Trophoblast cell (in vitro differentiated cells and primary cell): ENCODE results near the gene IFNK.

Source experiments
- DNase-seq, 2 donors: peaks; one replicate each; pipeline ENCODE4 v3.0.0-alpha.2; 2016
- H2AFZ ChIP-seq: 2 replicates; pipeline ENCODE4 v1.6.1; 2013; ENCODE audit warnings: low read length, moderate library complexity, mild to moderate bottlenecking; ENCODE audit not compliant: insufficient read depth, poor library complexity
- H2AK5ac ChIP-seq: 2 replicates; pipeline ENCODE4 v1.6.1; 2013; ENCODE audit warnings: mild to moderate bottlenecking, low read length
- H2BK120ac ChIP-seq: 2 replicates; pipeline ENCODE4 v1.6.1; 2013; ENCODE audit warnings: low read length, mild to moderate bottlenecking, moderate library complexity; ENCODE audit not compliant: insufficient read depth, poor library complexity
- H2BK12ac ChIP-seq: 2 replicates; pipeline ENCODE4 v1.6.1; 2013; ENCODE audit warnings: mild to moderate bottlenecking, low read length, moderate library complexity
- H2BK5ac ChIP-seq: 2 replicates; pipeline ENCODE4 v1.6.1; 2013; ENCODE audit warnings: low read length, low read depth, moderate library complexity, mild to moderate bottlenecking; ENCODE audit not compliant: poor library complexity
- H3K14ac ChIP-seq: 2 replicates; pipeline ENCODE4 v1.6.1; 2013; ENCODE audit warnings: mild to moderate bottlenecking, low read length
- H3K18ac ChIP-seq: 2 replicates; pipeline ENCODE4 v1.6.1; 2013; ENCODE audit warnings: mild to moderate bottlenecking, low read length
- H3K23ac ChIP-seq: 2 replicates; pipeline ENCODE4 v1.6.1; 2013; ENCODE audit warnings: low read length
- H3K27ac ChIP-seq: 2 replicates; pipeline ENCODE4 v1.5.1; 2013; ENCODE audit warnings: low read depth, mild to moderate bottlenecking, inconsistent platforms, low read length, moderate library complexity
- H3K27me3 ChIP-seq: 2 replicates; pipeline ENCODE4 v1.6.1; 2013; ENCODE audit warnings: inconsistent platforms, mild to moderate bottlenecking, low read length, moderate library complexity; ENCODE audit not compliant: insufficient read depth
- H3K36me3 ChIP-seq, 2 experiments: 1 replicate in 1 of 2; 2 replicates in 1 of 2; pipeline ENCODE4 v1.6.1; 2013; ENCODE audit warnings: low read length in 2 of 2, mild to moderate bottlenecking in 2 of 2, moderate library complexity in 1 of 2; ENCODE audit not compliant: insufficient read depth in 2 of 2, control insufficient read depth in 1 of 2
- H3K4ac ChIP-seq: 2 replicates; pipeline ENCODE4 v1.6.1; 2013; ENCODE audit warnings: low read depth, mild to moderate bottlenecking, low read length, moderate library complexity
- H3K4me1 ChIP-seq, 2 experiments: 1 replicate in 1 of 2; 2 replicates in 1 of 2; pipeline ENCODE4 v1.6.1; 2013; ENCODE audit warnings: low read length in 2 of 2, mild to moderate bottlenecking in 2 of 2, moderate library complexity in 1 of 2; ENCODE audit not compliant: insufficient read depth in 2 of 2, control insufficient read depth in 1 of 2
- H3K4me2 ChIP-seq: 2 replicates; pipeline ENCODE4 v1.6.1; 2013; ENCODE audit warnings: inconsistent platforms, mild to moderate bottlenecking, low read length, moderate library complexity
- H3K4me3 ChIP-seq: 2 replicates; pipeline ENCODE4 v1.5.1; 2013; ENCODE audit warnings: mild to moderate bottlenecking, low read depth, low read length, inconsistent platforms
- H3K79me1 ChIP-seq: one replicate; pipeline ENCODE4 v1.6.1; 2013; ENCODE audit warnings: low read length
- H3K79me2 ChIP-seq: 2 replicates; pipeline ENCODE4 v1.6.1; 2013; ENCODE audit warnings: low read length, mild to moderate bottlenecking; ENCODE audit not compliant: control insufficient read depth, insufficient read depth, poor library complexity
- H3K9ac ChIP-seq: 2 replicates; pipeline ENCODE4 v1.6.1; 2013; ENCODE audit warnings: mild to moderate bottlenecking, low read length
- H3K9me3 ChIP-seq: 2 replicates; pipeline ENCODE4 v1.6.1; 2013; ENCODE audit warnings: low read depth, mild to moderate bottlenecking, control low read depth, inconsistent platforms, low read length; ENCODE audit not compliant: insufficient read depth
- H4K12ac ChIP-seq: 2 replicates; pipeline ENCODE4 v1.6.1; 2013; ENCODE audit warnings: low read depth, mild to moderate bottlenecking, low read length, moderate library complexity
- H4K8ac ChIP-seq: 2 replicates; pipeline ENCODE4 v1.6.1; 2013; ENCODE audit warnings: low read depth, mild to moderate bottlenecking, low read length, moderate library complexity
- H4K91ac ChIP-seq: one replicate; pipeline ENCODE4 v1.6.1; 2013; ENCODE audit warnings: low read depth, mild to moderate bottlenecking, low read length, moderate library complexity
- WGBS: extraction: QIAGEN DNeasy Blood & Tissue Kit; methylation state at CpG from one replicate; pipeline ENCODE4 v1.1.7; 2013; ENCODE audit warnings: missing lambda C conversion rate; ENCODE audit not compliant: insufficient read length, insufficient coverage; ENCODE audit errors: extremely low coverage; 5-methylcytosine and 5-hydroxymethylcytosine counted together

Gene IFNK

DNA sequence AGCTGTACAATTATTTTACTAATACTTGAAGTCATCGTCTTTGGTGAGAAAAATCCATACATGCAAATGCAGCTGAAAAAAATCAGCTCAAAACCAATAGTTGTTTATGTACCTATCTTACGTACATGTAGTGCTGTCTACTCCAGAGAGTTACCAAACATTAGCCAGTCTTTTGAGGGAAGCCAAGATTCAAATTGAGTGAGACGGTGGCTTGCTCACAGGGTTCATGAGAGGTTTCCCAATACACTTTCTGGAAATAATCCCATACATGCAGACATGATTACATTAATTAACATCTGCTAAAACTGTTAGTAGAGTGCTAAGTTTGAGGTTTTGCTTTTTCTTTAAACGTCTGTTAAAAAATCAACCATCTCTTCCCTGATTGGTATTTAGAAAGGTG, 46.9 kb downstream of the IFNK start:
- H3K27ac ChIP-seq: no peak overlapping the region
- no CpG with 5 or more reads among the region's 4 CpGs for WGBS
- no peak overlapping the region for H3K14ac ChIP-seq
- H3K18ac ChIP-seq: no peak overlapping the region
- peaks cover 2 to 4% of the 10 kb centered on the region in 2 experiments for H3K4me1 ChIP-seq
- no peaks in the 10 kb centered on the region for H3K27me3 ChIP-seq
- H3K4me2 ChIP-seq: no peak overlapping the region
- no peak overlapping the region for H4K12ac ChIP-seq
- H2AK5ac ChIP-seq: no peak overlapping the region
- H3K23ac ChIP-seq: no peak overlapping the region
- no peak overlapping the region for H4K91ac ChIP-seq
- H2BK120ac ChIP-seq: no peak overlapping the region
- H3K9ac ChIP-seq: no peak overlapping the region
- H3K79me1 ChIP-seq: peaks cover 6% of the 10 kb centered on the region
- no peak overlapping the region for H3K4me3 ChIP-seq
- no peaks in the 10 kb centered on the region for H3K36me3 ChIP-seq
- H3K79me2 ChIP-seq: peaks cover 3% of the 10 kb centered on the region
- H3K9me3 ChIP-seq: no peaks in the 10 kb centered on the region
- H2AFZ ChIP-seq: no peak overlapping the region
- no peak overlapping the region for H4K8ac ChIP-seq
- no peak overlapping the region for H2BK5ac ChIP-seq
- H3K4ac ChIP-seq: no peak overlapping the region
- H2BK12ac ChIP-seq: no peak overlapping the region
- DNase-seq: no peak

- H3K36me3 ChIP-seq: no peaks in the 10 kb centered on the region
- no peak overlapping the region for H2AK5ac ChIP-seq
- no peak overlapping the region for H3K27ac ChIP-seq
- H3K4me2 ChIP-seq: no peak overlapping the region
- no CpG with 5 or more reads among the region's 3 CpGs for WGBS
- H2BK12ac ChIP-seq: no peak overlapping the region
- H2BK5ac ChIP-seq: no peak overlapping the region
- H3K9ac ChIP-seq: no peak overlapping the region
- H3K4ac ChIP-seq: no peak overlapping the region
- no peaks in the 10 kb centered on the region for H3K27me3 ChIP-seq
- H3K14ac ChIP-seq: no peak overlapping the region
- H3K4me3 ChIP-seq: no peak overlapping the region
- peak; percentile 1 to 66 for DNase-seq
- no peak overlapping the region for H3K18ac ChIP-seq
- no peaks in the 10 kb centered on the region for H3K9me3 ChIP-seq
- no peak overlapping the region for H4K8ac ChIP-seq
- no peak overlapping the region for H4K12ac ChIP-seq
- peaks cover 6% of the 10 kb centered on the region for H3K79me1 ChIP-seq
- no peak overlapping the region for H2AFZ ChIP-seq
- peaks cover 3% of the 10 kb centered on the region for H3K79me2 ChIP-seq
- H4K91ac ChIP-seq: no peak overlapping the region
- H3K4me1 ChIP-seq: peaks cover 2 to 4% of the 10 kb centered on the region in 2 experiments
- no peak overlapping the region for H2BK120ac ChIP-seq
- H3K23ac ChIP-seq: no peak overlapping the region
Observed at GRCh38 chr9:27572061-27572460, 48.0 kb downstream of the IFNK start.

- Histone ChIP-seq H3K4ac (peak overlapping the region; percentile 27), H2BK120ac (no peak overlapping the region), H2AK5ac (no peak overlapping the region), H4K8ac (peak overlapping the region; percentile 75), H3K27ac (peak overlapping the region; percentile 50), H3K14ac (peak overlapping the region; percentile 82), H3K4me1 (peaks cover 2 to 4% of the 10 kb centered on the region in 2 experiments), H3K27me3 (no peaks in the 10 kb centered on the region), H3K23ac (no peak overlapping the region), H3K79me2 (peaks cover 3% of the 10 kb centered on the region), H3K4me2 (peak overlapping the region; percentile 80), H2BK5ac (no peak overlapping the region), H3K79me1 (peaks cover 6% of the 10 kb centered on the region), H4K91ac (peak overlapping the region; percentile 63), H2BK12ac (no peak overlapping the region), H3K9ac (peak overlapping the region; percentile 81), H3K4me3 (peak overlapping the region; percentile 84), H3K36me3 (no peaks in the 10 kb centered on the region), H3K9me3 (no peaks in the 10 kb centered on the region), H2AFZ (peak overlapping the region; percentile 43), H4K12ac (peak overlapping the region; percentile 64), H3K18ac (peak overlapping the region; percentile 75)
- peak; percentile 59 to 67 for DNase-seq
- no CpG with 5 or more reads among the region's 6 CpGs for WGBS
Observed at GRCh38 chr9:27572566-27572917, 48.5 kb downstream of the IFNK start.

DNA sequence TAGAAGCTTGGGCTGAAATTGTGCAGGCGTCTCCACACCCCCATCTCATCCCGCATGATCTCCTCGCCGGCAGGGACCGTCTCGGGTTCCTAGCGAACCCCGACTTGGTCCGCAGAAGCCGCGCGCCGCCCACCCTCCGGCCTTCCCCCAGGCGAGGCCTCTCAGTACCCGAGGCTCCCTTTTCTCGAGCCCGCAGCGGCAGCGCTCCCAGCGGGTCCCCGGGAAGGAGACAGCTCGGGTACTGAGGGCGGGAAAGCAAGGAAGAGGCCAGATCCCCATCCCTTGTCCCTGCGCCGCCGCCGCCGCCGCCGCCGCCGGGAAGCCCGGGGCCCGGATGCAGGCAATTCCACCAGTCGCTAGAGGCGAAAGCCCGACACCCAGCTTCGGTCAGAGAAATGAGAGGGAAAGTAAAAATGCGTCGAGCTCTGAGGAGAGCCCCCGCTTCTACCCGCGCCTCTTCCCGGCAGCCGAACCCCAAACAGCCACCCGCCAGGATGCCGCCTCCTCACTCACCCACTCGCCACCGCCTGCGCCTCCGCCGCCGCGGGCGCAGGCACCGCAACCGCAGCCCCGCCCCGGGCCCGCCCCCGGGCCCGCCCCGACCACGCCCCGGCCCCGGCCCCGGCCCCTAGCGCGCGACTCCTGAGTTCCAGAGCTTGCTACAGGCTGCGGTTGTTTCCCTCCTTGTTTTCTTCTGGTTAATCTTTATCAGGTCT, 49.0 kb downstream of the IFNK start, which contains the start of gene C9orf72:
Gene C9orf72, minus strand, starts transcription at position 564 of the 716 bp plus-strand sequence. CDS start 6,361 bp downstream, outside the sequence.
- WGBS: no CpG with 5 or more reads among the region's 72 CpGs
- Histone ChIP-seq H3K27ac (peak within 1 kb of the TSS; percentile 50), H4K91ac (peak within 1 kb of the TSS; percentile 63), H3K79me2 (peaks cover 3% of the 10 kb centered on the region), H2AFZ (peak within 1 kb of the TSS; percentile 90), H4K8ac (peak within 1 kb of the TSS; percentile 75), H3K4ac (peak within 1 kb of the TSS; percentile 27), H3K9me3 (no peaks in the 10 kb centered on the region), H3K27me3 (no peaks in the 10 kb centered on the region), H2BK12ac (no peak within 1 kb of the TSS), H3K9ac (peak within 1 kb of the TSS; percentile 81), H3K18ac (peak within 1 kb of the TSS; percentile 75), H3K79me1 (peaks cover 6% of the 10 kb centered on the region), H4K12ac (peak within 1 kb of the TSS; percentile 64), H2AK5ac (no peak within 1 kb of the TSS), H2BK5ac (peak within 1 kb of the TSS; percentile 59), H3K14ac (peak within 1 kb of the TSS; percentile 82), H3K4me2 (peak within 1 kb of the TSS; percentile 80), H3K4me3 (peak within 1 kb of the TSS; percentile 84), H3K4me1 (peaks cover 2 to 4% of the 10 kb centered on the region in 2 experiments), H3K23ac (no peak within 1 kb of the TSS), H2BK120ac (peak within 1 kb of the TSS; percentile 80), H3K36me3 (no peaks in the 10 kb centered on the region)
- peak; percentile 55 to 78 for DNase-seq
